Stimulated activated CD8-positive, alpha-beta memory T cell treated with anti-CD3 and anti-CD28 coated beads, Interleukin-4, amount 100 ng/mL, for 4 hours (primary cell): ENCODE measurements around the gene DDX11.
"Not testable (repeated sequence)": the region's sequence is repeated elsewhere in the genome, so short reads cannot be mapped to it uniquely, and the experiment has no call there.

Source experiments
- DNase-seq, 2 donors: peaks; one replicate each; pipeline ENCODE4 v3.0.0-alpha.2; 2020; ENCODE audit warnings: low read depth in 2 of 2, low spot score in 1 of 2

Gene DDX11

GRCh38 chr12:31066196-31066595, 7.5 kb upstream of the DDX11 start:
- DNase-seq = not testable (repeated sequence)

- DNase-seq = not testable (repeated sequence)
Observed at GRCh38 chr12:31067656-31068055, 6.0 kb upstream of the DDX11 start.

- not testable (repeated sequence) for DNase-seq
Observed at GRCh38 chr12:31070971-31071740, 2.5 kb upstream of the DDX11 start.

- not testable (repeated sequence) for DNase-seq
Observed at GRCh38 chr12:31072962-31073361, 698 bp upstream of the DDX11 start.

- DNase-seq = not testable (repeated sequence)
Observed at GRCh38 chr12:31074333-31074874, 744 bp downstream of the DDX11 start.

GRCh38 chr12:31076150-31076549, 2.5 kb downstream of the DDX11 start:
- DNase-seq = not testable (repeated sequence)

GRCh38 chr12:31077095-31077494, 3.4 kb downstream of the DDX11 start:
- DNase-seq = not testable (repeated sequence)

- DNase-seq = not testable (repeated sequence)
Observed at GRCh38 chr12:31077998-31078397, 4.3 kb downstream of the DDX11 start.

GRCh38 chr12:31079421-31079820, 5.8 kb downstream of the DDX11 start:
- not testable (repeated sequence) for DNase-seq

GRCh38 chr12:31080221-31080620, 6.6 kb downstream of the DDX11 start:
- DNase-seq = not testable (repeated sequence)

GRCh38 chr12:31081274-31081673, 7.6 kb downstream of the DDX11 start:
- DNase-seq = not testable (repeated sequence)

- DNase-seq = not testable (repeated sequence)
Observed at GRCh38 chr12:31084241-31084640, 10.6 kb downstream of the DDX11 start.

GRCh38 chr12:31086032-31086431, 12.4 kb downstream of the DDX11 start:
- DNase-seq = not testable (repeated sequence)

GRCh38 chr12:31087486-31087885, 13.8 kb downstream of the DDX11 start:
- DNase-seq = not testable (repeated sequence)

GRCh38 chr12:31087956-31088355, 14.3 kb downstream of the DDX11 start:
- not testable (repeated sequence) for DNase-seq

GRCh38 chr12:31089072-31089471, 15.4 kb downstream of the DDX11 start:
- DNase-seq = no peak

- DNase-seq = not testable (repeated sequence)
Observed at GRCh38 chr12:31091629-31092028, 18.0 kb downstream of the DDX11 start.

- not testable (repeated sequence) for DNase-seq
Observed at GRCh38 chr12:31092718-31093117, 19.1 kb downstream of the DDX11 start.

- DNase-seq = not testable (repeated sequence)
Observed at GRCh38 chr12:31095080-31095860, 21.6 kb downstream of the DDX11 start.

- not testable (repeated sequence) for DNase-seq
Observed at GRCh38 chr12:31096251-31097065, 22.8 kb downstream of the DDX11 start.

- not testable (repeated sequence) for DNase-seq
Observed at GRCh38 chr12:31097819-31098218, 24.2 kb downstream of the DDX11 start.
